Sigmoid colon (tissue), 4 donors: Measurements from ENCODE around the gene MEOX2.

Experiments used
- EP300 ChIP-seq, 4 donors: sonication (generic); formaldehyde crosslinking; IDR thresholded peaks; one replicate each; pipeline ENCODE4 v1.6.1; 2017; ENCODE audit warnings: antibody characterized with exemption in 4 of 4
- POLR2A ChIP-seq, 2 donors: fragments of 450-650 bp; IDR thresholded peaks; one replicate each; pipeline ENCODE4 v1.6.1; 2016; ENCODE audit warnings: antibody characterized with exemption in 2 of 2, mild to moderate bottlenecking in 2 of 2, moderate library complexity in 2 of 2
- POLR2AphosphoS5 ChIP-seq, 4 donors: sonication (generic); formaldehyde crosslinking; IDR thresholded peaks; one replicate each; pipeline ENCODE4 v1.6.1; 2017; ENCODE audit warnings: antibody characterized with exemption in 4 of 4
- TF ChIP-seq, protein P1 (sequence below), 4 experiments: fragments of 450-650 bp in 3 of 4; fragments of 200-600 bp in 1 of 4; IDR thresholded peaks; one replicate each; pipeline ENCODE4 v1.5.1; 2016 to 2019; ENCODE audit warnings: antibody characterized with exemption in 4 of 4, mild to moderate bottlenecking in 3 of 4, moderate library complexity in 2 of 4

- TF ChIP-seq POLR2A (IDR thresholded peaks at IDR 0.05) (no peak), EP300 (IDR thresholded peaks at IDR 0.05) (no peak), POLR2AphosphoS5 (IDR thresholded peaks at IDR 0.05) (no peak)
- TF ChIP-seq, protein P1, sequence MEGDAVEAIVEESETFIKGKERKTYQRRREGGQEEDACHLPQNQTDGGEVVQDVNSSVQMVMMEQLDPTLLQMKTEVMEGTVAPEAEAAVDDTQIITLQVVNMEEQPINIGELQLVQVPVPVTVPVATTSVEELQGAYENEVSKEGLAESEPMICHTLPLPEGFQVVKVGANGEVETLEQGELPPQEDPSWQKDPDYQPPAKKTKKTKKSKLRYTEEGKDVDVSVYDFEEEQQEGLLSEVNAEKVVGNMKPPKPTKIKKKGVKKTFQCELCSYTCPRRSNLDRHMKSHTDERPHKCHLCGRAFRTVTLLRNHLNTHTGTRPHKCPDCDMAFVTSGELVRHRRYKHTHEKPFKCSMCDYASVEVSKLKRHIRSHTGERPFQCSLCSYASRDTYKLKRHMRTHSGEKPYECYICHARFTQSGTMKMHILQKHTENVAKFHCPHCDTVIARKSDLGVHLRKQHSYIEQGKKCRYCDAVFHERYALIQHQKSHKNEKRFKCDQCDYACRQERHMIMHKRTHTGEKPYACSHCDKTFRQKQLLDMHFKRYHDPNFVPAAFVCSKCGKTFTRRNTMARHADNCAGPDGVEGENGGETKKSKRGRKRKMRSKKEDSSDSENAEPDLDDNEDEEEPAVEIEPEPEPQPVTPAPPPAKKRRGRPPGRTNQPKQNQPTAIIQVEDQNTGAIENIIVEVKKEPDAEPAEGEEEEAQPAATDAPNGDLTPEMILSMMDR (IDR thresholded peaks at IDR 0.05): no peak
Observed at GRCh38 chr7:15561835-15562234, 124.6 kb downstream of the MEOX2 start, which contains the start of gene AGMO.
